ENCODE data around the gene PIAS1.
"Not testable (repeated sequence)": the region's sequence is repeated elsewhere in the genome, so short reads cannot be mapped to it uniquely, and the experiment has no call there.

DNA sequence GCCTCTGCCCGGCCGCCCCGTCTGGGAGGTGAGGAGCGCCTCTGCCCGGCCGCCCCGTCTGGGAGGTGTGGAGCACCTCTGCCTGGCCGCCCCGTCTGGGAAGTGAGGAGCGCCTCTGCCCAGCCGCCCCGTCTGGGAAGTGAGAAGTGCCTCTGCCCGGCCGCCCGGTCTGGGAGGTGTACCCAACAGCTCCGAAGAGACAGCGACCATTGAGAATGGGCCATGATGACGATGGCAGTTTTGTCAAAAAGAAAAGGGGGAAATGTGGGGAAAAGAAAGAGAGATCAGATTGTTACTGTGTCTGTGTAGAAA is 168.3 kb downstream of the PIAS1 start:
- not testable (repeated sequence) for TF ChIP-seq ESRRA (IDR thresholded peaks at IDR 0.05; ENCODE audit: borderline replicate concordance, low read length); CTCF (IDR thresholded peaks at IDR 0.05); MAZ (IDR thresholded peaks at IDR 0.05; ENCODE audit: borderline replicate concordance, low read depth, low read length); ZNF302 (CRISPR knock-in tag; IDR thresholded peaks at IDR 0.05); RFX5 (IDR thresholded peaks at IDR 0.05); ELK1 (IDR thresholded peaks at IDR 0.05; ENCODE audit: low read depth, low read length)
